Neural cell (in vitro differentiated cells): Measurements from ENCODE around the gene SLC35B2. TPM values are rescaled to one million over a fixed set of nuclear protein-coding genes. Genes with fewer than 3 reads are reported as not detected.

Experiments
- H2AFZ ChIP-seq: fragments of 200-600, 300-800 bp; sonication (generic), shearing (Covaris generic); 2 replicates; pipeline ENCODE4 v1.6.0; 2014; ENCODE audit warnings: low read depth, mild to moderate bottlenecking, antibody characterized with exemption, low read length, moderate library complexity
- H3F3A ChIP-seq: fragments of 200-600 bp; shearing (Covaris generic); 2 replicates; pipeline ENCODE4 v1.6.1; 2016; ENCODE audit warnings: mild to moderate bottlenecking, moderate library complexity, mixed read lengths, antibody characterized with exemption, low read length; ENCODE audit not compliant: insufficient read depth, poor library complexity, severe bottlenecking
- H3K27ac ChIP-seq: fragments of 200-600, 300-800 bp; sonication (generic), shearing (Covaris generic); 2 replicates; pipeline ENCODE4 v1.5.1; 2014; ENCODE audit warnings: mild to moderate bottlenecking, low read length, moderate library complexity
- H3K27me3 ChIP-seq: fragments of 300-800, 200-600 bp; sonication (generic), shearing (Covaris generic); 2 replicates; pipeline ENCODE4 v1.6.0; 2014; ENCODE audit warnings: mild to moderate bottlenecking, low read depth, low read length, moderate library complexity; ENCODE audit not compliant: insufficient read depth
- H3K36me3 ChIP-seq: fragments of 300-800, 200-600 bp; sonication (generic), shearing (Covaris generic); 2 replicates; pipeline ENCODE4 v1.5.1; 2014; ENCODE audit warnings: mild to moderate bottlenecking, antibody characterized with exemption, low read length, moderate library complexity; ENCODE audit not compliant: insufficient read depth
- H3K4me2 ChIP-seq: fragments of 300-800, 200-600 bp; sonication (generic), shearing (Covaris generic); 2 replicates; pipeline ENCODE4 v1.6.0; 2014; ENCODE audit warnings: mild to moderate bottlenecking, low read length
- H3K4me3 ChIP-seq: fragments of 300-800, 200-600 bp; sonication (generic), shearing (Covaris generic); 2 replicates; pipeline ENCODE4 v1.5.1; 2014; ENCODE audit warnings: mild to moderate bottlenecking, low read length, moderate library complexity
- H3K79me2 ChIP-seq: fragments of 200-600 bp; shearing (Covaris generic); replicated peaks from 2 replicates; pipeline ENCODE4 v1.6.0; 2014; ENCODE audit warnings: mild to moderate bottlenecking, low read length, moderate library complexity; ENCODE audit not compliant: insufficient read depth
- H3K9ac ChIP-seq: fragments of 300-800, 200-600 bp; sonication (generic), shearing (Covaris generic); 2 replicates; pipeline ENCODE4 v1.6.1; 2016; ENCODE audit warnings: mild to moderate bottlenecking, low read length, mixed read lengths
- H3K9me2 ChIP-seq: fragments of 200-600 bp; shearing (Covaris generic); 2 replicates; pipeline ENCODE4 v1.6.1; 2016; ENCODE audit warnings: mild to moderate bottlenecking, low read length, mixed read lengths; ENCODE audit not compliant: insufficient read depth
- H3K9me3 ChIP-seq: fragments of 200-600, 300-800 bp; sonication (generic), shearing (Covaris generic); 2 replicates; pipeline ENCODE4 v1.6.1; 2016; ENCODE audit warnings: mild to moderate bottlenecking, mixed run types, low read length, moderate library complexity, mixed read lengths
- H4K20me1 ChIP-seq: fragments of 200-600 bp; shearing (Covaris generic); 2 replicates; pipeline ENCODE4 v1.6.1; 2016; ENCODE audit warnings: mild to moderate bottlenecking, mixed run types; ENCODE audit not compliant: insufficient read depth
- CTCF ChIP-seq: fragments of 450-650 bp; IDR thresholded peaks from 2 replicates; pipeline ENCODE4 v1.5.1; 2014; ENCODE audit warnings: antibody characterized with exemption, mild to moderate bottlenecking, moderate library complexity; ENCODE audit not compliant: poor library complexity, severe bottlenecking
- EP300 ChIP-seq: fragments of 450-650 bp; conservative IDR thresholded peaks from 2 replicates; pipeline ENCODE4 v1.6.1; 2014; ENCODE audit warnings: antibody characterized with exemption, mild to moderate bottlenecking, moderate library complexity; ENCODE audit not compliant: poor library complexity, severe bottlenecking
- EZH2 ChIP-seq: fragments of 200-600, 300-800 bp; shearing (Covaris generic), sonication (generic); IDR thresholded peaks from 2 replicates; pipeline ENCODE4 v1.6.1; 2014; ENCODE audit warnings: antibody characterized with exemption, low read length, borderline replicate concordance, mild to moderate bottlenecking; ENCODE audit not compliant: insufficient read depth, poor library complexity, severe bottlenecking
- MXI1 ChIP-seq: fragments of 450-650 bp; conservative IDR thresholded peaks from 2 replicates; pipeline ENCODE4 v1.6.1; 2014; ENCODE audit warnings: antibody characterized with exemption, mild to moderate bottlenecking; ENCODE audit not compliant: poor library complexity, severe bottlenecking
- POLR2AphosphoS5 ChIP-seq: IDR thresholded peaks from 2 replicates; pipeline ENCODE4 v1.6.1; 2012
- RAD21 ChIP-seq: fragments of 450-650 bp; conservative IDR thresholded peaks from 2 replicates; pipeline ENCODE4 v1.6.1; 2014; ENCODE audit warnings: antibody characterized with exemption, mild to moderate bottlenecking, moderate library complexity
- SMC3 ChIP-seq: fragments of 450-650 bp; conservative IDR thresholded peaks from 2 replicates; pipeline ENCODE4 v1.6.1; 2014; ENCODE audit warnings: antibody characterized with exemption, mild to moderate bottlenecking, moderate library complexity; ENCODE audit not compliant: poor library complexity
- TAF1 ChIP-seq: IDR thresholded peaks from 2 replicates; pipeline ENCODE4 v1.6.1; 2012; ENCODE audit warnings: low read depth
- polyA plus RNA-seq: library from polyadenylated mRNA; depleted of rRNA; stranded (reverse); fragments of >200 nt; gene quantifications from 2 replicates; pipeline ENCODE4 v1.2.3, GENCODE V29; 2014
- TF ChIP-seq, protein P1 (sequence below): IDR thresholded peaks from 2 replicates; pipeline ENCODE4 v1.6.1; 2012; ENCODE audit warnings: borderline replicate concordance

The SLC35B2 gene
- polyA plus RNA-seq, 1 donor from 2014 or later, result 44.5 TPM

- H3K9me3 ChIP-seq, result no peaks in the 10 kb centered on the region
- no peak overlapping the region for H2AFZ ChIP-seq
- no peaks in the 10 kb centered on the region for H3K9me2 ChIP-seq
- H3K4me3 ChIP-seq, result no peak overlapping the region
- no peak overlapping the region for H3K27ac ChIP-seq
- no peak overlapping the region for H3K4me2 ChIP-seq
- no peak for TF ChIP-seq RAD21
- TF ChIP-seq TAF1, result no peak
- no peak for TF ChIP-seq EZH2
- no peak for TF ChIP-seq CTCF
- no peak for TF ChIP-seq POLR2AphosphoS5
- no peak for TF ChIP-seq MXI1
- TF ChIP-seq, protein P1, sequence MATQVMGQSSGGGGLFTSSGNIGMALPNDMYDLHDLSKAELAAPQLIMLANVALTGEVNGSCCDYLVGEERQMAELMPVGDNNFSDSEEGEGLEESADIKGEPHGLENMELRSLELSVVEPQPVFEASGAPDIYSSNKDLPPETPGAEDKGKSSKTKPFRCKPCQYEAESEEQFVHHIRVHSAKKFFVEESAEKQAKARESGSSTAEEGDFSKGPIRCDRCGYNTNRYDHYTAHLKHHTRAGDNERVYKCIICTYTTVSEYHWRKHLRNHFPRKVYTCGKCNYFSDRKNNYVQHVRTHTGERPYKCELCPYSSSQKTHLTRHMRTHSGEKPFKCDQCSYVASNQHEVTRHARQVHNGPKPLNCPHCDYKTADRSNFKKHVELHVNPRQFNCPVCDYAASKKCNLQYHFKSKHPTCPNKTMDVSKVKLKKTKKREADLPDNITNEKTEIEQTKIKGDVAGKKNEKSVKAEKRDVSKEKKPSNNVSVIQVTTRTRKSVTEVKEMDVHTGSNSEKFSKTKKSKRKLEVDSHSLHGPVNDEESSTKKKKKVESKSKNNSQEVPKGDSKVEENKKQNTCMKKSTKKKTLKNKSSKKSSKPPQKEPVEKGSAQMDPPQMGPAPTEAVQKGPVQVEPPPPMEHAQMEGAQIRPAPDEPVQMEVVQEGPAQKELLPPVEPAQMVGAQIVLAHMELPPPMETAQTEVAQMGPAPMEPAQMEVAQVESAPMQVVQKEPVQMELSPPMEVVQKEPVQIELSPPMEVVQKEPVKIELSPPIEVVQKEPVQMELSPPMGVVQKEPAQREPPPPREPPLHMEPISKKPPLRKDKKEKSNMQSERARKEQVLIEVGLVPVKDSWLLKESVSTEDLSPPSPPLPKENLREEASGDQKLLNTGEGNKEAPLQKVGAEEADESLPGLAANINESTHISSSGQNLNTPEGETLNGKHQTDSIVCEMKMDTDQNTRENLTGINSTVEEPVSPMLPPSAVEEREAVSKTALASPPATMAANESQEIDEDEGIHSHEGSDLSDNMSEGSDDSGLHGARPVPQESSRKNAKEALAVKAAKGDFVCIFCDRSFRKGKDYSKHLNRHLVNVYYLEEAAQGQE, result no peak
- no peak for TF ChIP-seq SMC3
- no peak for TF ChIP-seq EP300
- H3F3A ChIP-seq, result no peaks in the 10 kb centered on the region
- H3K79me2 ChIP-seq, result no peaks in the 10 kb centered on the region
- H3K9ac ChIP-seq, result no peak overlapping the region
- H3K27me3 ChIP-seq, result no peaks in the 10 kb centered on the region
- H3K36me3 ChIP-seq, result no peaks in the 10 kb centered on the region
- no peaks in the 10 kb centered on the region for H4K20me1 ChIP-seq
These were observed 18.5 kb downstream of the SLC35B2 start for GRCh38 chr6:44238687-44239350.

GRCh38 chr6:44237813-44238433 is 19.4 kb downstream of the SLC35B2 start:
- peak overlapping the region; percentile 47 for H3K27ac ChIP-seq
- H3K27me3 ChIP-seq, result no peaks in the 10 kb centered on the region
- H3K9me3 ChIP-seq, result no peaks in the 10 kb centered on the region
- peak overlapping the region; percentile 64 for H3K4me3 ChIP-seq
- no peaks in the 10 kb centered on the region for H4K20me1 ChIP-seq
- H2AFZ ChIP-seq, result peak overlapping the region; percentile 72
- H3K4me2 ChIP-seq, result no peak overlapping the region
- no peaks in the 10 kb centered on the region for H3K79me2 ChIP-seq
- TF ChIP-seq, protein P1, result no peak
- TF ChIP-seq RAD21 (peak; percentile 75), POLR2AphosphoS5 (peak; percentile 50), EP300 (peak; percentile 22), CTCF (peak; percentile 98), SMC3 (peak; percentile 92), MXI1 (no peak)
- no peaks in the 10 kb centered on the region for H3F3A ChIP-seq
- H3K36me3 ChIP-seq, result no peaks in the 10 kb centered on the region
- H3K9me2 ChIP-seq, result no peaks in the 10 kb centered on the region
- peak overlapping the region; percentile 76 for H3K9ac ChIP-seq
